ENCODE data around the gene TET2.

Gene TET2

DNA sequence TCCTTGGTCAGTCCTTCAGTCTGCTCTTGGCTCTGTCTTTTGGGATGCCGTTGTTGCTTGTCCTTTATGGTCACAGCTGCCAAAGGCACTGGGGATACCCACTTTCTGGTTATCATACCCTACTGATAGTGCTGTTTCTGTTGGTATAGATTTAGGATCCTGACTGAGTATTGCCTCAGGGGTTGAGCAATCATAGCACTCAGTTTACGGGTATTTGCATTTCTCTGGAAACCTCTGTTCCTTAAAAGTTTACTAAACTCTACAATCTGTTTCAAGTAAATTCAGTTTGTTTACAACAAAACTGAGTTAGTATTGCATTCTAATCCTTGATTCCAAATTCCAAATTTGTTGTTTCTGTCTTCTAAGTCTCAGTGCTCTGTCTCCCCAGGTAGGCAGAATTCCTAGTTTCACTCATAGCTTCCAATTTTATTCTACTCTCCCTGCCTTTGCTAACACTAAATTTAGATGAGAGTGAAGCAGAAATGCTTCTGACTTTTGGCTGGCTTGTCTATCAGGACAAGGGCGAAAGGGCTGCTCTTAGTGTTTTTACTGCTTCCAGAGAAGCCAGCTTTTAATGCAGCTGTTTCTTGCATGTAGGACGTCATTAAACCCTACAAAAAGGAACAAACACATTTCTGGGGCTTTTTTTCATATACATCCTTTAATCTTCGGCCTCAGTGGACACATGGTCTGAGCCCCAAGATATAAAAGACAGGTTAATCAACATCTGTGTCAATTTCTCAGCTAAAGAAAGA lies 17.2 kb upstream of the TET2 start:
- TF ChIP-seq, protein P1, sequence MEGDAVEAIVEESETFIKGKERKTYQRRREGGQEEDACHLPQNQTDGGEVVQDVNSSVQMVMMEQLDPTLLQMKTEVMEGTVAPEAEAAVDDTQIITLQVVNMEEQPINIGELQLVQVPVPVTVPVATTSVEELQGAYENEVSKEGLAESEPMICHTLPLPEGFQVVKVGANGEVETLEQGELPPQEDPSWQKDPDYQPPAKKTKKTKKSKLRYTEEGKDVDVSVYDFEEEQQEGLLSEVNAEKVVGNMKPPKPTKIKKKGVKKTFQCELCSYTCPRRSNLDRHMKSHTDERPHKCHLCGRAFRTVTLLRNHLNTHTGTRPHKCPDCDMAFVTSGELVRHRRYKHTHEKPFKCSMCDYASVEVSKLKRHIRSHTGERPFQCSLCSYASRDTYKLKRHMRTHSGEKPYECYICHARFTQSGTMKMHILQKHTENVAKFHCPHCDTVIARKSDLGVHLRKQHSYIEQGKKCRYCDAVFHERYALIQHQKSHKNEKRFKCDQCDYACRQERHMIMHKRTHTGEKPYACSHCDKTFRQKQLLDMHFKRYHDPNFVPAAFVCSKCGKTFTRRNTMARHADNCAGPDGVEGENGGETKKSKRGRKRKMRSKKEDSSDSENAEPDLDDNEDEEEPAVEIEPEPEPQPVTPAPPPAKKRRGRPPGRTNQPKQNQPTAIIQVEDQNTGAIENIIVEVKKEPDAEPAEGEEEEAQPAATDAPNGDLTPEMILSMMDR (IDR thresholded peaks at IDR 0.05; ENCODE audit: low read depth, low read length), result no peak
- H3K4me3 ChIP-seq (ENCODE audit: low read depth, low read length), result no peak overlapping the region

DNA sequence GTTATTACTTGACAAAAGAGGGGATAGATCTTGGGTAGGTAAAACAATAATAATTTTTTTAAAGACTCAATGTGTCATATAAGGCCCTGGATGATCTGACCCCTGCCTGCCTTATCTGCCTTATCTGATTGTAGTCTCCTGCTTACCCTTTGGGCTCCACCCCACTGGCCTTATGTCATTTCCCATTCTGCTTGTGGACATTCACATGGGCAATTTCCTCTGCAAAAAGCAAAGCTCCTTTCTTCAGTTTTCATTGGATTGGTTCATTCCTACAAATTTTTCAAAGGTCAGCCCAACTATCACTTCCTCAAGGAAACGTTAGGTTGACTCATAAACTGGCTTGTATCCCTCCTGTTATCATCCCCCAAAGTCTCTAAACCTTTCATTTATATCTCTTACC lies 15.7 kb upstream of the TET2 start:
- no peak overlapping the region for H3K4me3 ChIP-seq (ENCODE audit: low read depth, low read length)
- TF ChIP-seq, protein P1 (IDR thresholded peaks at IDR 0.05; ENCODE audit: low read depth, low read length), result no peak

DNA sequence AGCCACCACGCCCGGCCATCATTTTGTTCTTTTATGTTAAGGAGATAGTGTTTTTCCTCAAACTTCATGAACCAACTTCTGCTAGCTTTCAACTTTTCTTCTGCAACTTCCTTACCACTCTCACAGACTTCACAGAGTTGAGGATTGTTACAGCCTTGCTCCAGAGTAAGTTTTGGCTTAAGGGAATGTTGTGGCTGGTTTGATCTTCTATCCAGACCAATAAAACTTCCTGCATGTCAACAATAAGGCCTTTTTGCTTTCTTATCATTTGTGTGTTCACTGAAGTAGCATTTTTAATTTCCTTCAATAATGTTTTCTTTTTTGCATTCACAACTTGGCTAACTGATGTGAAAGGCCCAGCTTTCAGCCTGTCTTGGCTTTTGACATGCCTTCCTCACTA lies 12.7 kb upstream of the TET2 start:
- H3K4me3 ChIP-seq (ENCODE audit: low read depth, low read length), result no peak overlapping the region
- TF ChIP-seq, protein P1 (IDR thresholded peaks at IDR 0.05; ENCODE audit: low read depth, low read length), result no peak

DNA sequence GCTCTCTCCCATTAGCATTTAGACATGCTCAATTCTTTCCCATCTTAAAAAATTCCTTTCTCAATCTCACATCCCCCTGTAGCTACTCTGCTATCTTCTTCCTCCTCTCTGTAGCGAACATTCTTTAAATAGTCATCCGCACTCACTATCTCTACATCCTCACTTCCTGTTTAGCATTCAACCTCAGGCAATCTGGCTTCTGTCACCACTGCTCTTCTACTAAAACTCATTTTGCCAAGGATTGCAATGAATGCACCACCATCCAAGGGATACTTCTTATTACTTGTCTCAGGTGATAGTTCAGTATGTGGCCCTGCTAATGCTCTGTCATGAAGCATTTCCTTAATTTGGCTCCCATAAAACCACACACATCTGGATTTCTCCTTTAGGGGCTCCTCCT lies 10.9 kb upstream of the TET2 start:
- TF ChIP-seq, protein P1 (IDR thresholded peaks at IDR 0.05; ENCODE audit: low read depth, low read length), result no peak
- H3K4me3 ChIP-seq (ENCODE audit: low read depth, low read length), result no peak overlapping the region

DNA sequence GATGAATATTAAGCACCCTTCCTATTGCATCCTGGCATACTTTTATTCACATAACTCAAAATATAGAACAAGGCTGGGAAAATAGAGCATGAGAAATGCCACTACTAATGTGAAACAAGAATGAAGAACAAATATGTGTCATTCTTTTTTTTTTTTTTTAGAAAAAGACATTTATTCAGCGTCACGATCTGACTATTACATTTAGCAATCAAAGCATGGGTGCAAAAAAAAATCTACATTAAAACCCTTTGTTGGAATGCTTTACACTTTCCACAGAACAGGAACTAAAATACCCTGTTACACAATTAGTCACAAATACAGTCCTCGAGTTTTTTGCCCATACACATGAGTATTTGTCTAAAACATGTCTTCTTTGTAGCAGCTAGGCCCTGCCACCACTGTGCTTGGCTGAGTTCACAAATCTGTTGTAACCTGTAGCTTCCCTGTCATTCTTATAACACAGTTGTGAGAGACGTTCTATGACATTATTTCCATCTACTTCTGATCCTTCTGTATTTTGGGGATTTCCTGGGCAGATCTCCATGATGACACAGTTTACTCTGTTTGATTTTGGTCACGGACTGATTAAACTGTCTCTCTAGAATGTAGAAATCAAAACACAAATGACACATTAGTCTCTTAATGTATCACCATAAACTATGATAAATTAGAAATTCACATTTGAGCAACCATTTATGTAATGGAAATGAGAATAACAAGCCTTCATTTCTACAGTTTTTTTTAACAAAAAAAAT lies 9.4 kb upstream of the TET2 start:
- H3K4me3 ChIP-seq (ENCODE audit: low read depth, low read length), result no peak overlapping the region
- TF ChIP-seq, protein P1 (IDR thresholded peaks at IDR 0.05; ENCODE audit: low read depth, low read length), result no peak

DNA sequence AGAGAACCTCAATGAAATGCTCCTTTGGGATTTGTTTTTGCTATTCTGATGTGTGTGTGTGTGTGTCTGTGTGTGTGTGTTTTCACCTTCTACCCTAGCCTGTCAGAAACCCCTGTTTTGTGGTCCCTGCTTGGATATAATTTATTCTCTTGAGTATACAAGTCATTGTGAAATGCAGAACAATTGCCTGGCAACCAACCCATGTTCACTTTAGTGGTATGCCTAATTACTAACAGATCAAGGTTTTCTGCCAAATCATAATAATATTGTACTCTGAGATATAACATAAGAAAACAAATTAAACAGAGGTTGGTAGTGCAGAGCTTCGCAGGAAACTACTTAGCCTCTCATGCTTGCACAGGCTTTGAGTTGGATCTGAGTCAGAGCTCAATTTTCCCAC lies 7.0 kb upstream of the TET2 start:
- no peak overlapping the region for H3K4me3 ChIP-seq (ENCODE audit: low read depth, low read length)
- TF ChIP-seq, protein P1 (IDR thresholded peaks at IDR 0.05; ENCODE audit: low read depth, low read length), result no peak
